Measurements from ENCODE around the gene CLRN2.

DNA sequence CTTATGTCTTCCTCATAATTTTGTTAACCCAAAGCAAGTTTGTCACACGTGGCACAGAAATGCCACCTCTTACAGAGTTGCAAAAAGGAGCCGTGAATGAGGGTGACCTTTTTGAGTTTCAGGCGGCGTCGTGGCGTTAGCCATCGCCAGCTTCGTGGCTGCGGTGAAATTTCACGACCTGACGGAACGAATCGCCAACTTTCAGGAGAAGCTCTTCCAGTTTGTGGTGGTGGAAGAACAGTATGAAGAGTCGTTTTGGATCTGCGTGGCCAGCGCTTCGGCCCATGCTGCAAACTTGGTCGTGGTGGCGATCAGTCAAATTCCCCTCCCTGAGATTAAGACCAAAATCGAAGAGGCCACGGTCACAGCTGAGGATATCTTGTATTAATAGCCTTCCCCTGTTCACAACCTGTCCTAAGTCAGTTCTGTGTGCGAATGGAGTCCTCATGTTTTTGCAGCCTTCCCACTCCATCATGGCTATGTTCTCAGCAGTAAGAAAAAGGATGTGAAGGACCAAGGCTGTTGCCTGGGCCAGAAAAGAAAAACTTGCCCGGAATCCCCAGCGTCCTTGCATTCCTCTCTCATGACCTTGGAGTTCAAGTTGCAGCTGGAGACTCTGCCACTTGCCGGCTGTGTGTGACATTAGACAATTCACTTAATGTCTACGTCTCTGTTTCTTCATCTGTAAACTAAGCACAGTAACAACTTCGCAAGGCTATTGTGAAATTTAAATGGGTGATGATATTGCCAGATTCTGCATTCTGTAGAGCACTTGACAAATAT, 11.9 kb downstream of the CLRN2 start:
- TF ChIP-seq, protein P1, sequence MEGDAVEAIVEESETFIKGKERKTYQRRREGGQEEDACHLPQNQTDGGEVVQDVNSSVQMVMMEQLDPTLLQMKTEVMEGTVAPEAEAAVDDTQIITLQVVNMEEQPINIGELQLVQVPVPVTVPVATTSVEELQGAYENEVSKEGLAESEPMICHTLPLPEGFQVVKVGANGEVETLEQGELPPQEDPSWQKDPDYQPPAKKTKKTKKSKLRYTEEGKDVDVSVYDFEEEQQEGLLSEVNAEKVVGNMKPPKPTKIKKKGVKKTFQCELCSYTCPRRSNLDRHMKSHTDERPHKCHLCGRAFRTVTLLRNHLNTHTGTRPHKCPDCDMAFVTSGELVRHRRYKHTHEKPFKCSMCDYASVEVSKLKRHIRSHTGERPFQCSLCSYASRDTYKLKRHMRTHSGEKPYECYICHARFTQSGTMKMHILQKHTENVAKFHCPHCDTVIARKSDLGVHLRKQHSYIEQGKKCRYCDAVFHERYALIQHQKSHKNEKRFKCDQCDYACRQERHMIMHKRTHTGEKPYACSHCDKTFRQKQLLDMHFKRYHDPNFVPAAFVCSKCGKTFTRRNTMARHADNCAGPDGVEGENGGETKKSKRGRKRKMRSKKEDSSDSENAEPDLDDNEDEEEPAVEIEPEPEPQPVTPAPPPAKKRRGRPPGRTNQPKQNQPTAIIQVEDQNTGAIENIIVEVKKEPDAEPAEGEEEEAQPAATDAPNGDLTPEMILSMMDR (IDR thresholded peaks at IDR 0.05; ENCODE audit: extremely low read depth in 1 of 2, insufficient read depth in 1 of 2, low read depth in 1 of 2, low read length in 2 of 2), result no peak
- TF ChIP-seq MYC (IDR thresholded peaks at IDR 0.05; ENCODE audit: low read depth, low read length), result no peak
- no peak for TF ChIP-seq EZH2 (IDR thresholded peaks at IDR 0.05; ENCODE audit: borderline replicate concordance, low read depth, low read length, severe bottlenecking)
- no peak for TF ChIP-seq POLR2A (IDR thresholded peaks at IDR 0.05; ENCODE audit: low read depth, low read length)
- TF ChIP-seq POLR2AphosphoS5 (IDR thresholded peaks at IDR 0.05; ENCODE audit: insufficient read depth, low read depth, low read length), result no peak
